Rectal smooth muscle tissue (tissue), 1 donor: Measurements from ENCODE around the gene P2RY14.
"Not testable (repeated sequence)": the region's sequence is repeated elsewhere in the genome, so short reads cannot be mapped to it uniquely, and the experiment has no call there.

Experiments used
- H3K27ac ChIP-seq: one replicate; pipeline ENCODE4 v1.7.0; 2013; ENCODE audit warnings: low read depth, low read length, inconsistent platforms
- H3K27me3 ChIP-seq: one replicate; pipeline ENCODE4 v1.7.0; 2013; ENCODE audit warnings: low read length; ENCODE audit not compliant: control insufficient read depth, insufficient read depth
- H3K36me3 ChIP-seq: one replicate; pipeline ENCODE4 v1.7.0; 2013; ENCODE audit warnings: low read length; ENCODE audit not compliant: control insufficient read depth, insufficient read depth
- H3K4me1 ChIP-seq: one replicate; pipeline ENCODE4 v1.7.0; 2013; ENCODE audit warnings: low read length; ENCODE audit not compliant: control insufficient read depth, insufficient read depth
- H3K4me3 ChIP-seq: one replicate; pipeline ENCODE4 v1.7.0; 2013; ENCODE audit warnings: low read length
- H3K9ac ChIP-seq: one replicate; pipeline ENCODE4 v1.7.0; 2013; ENCODE audit warnings: low read length

P2RY14 gene

GRCh38 chr3:151268267-151269235 lies 9.8 kb downstream of the P2RY14 start:
- Histone ChIP-seq H3K27me3 (no peaks in the 10 kb centered on the region), H3K4me1 (peaks cover 45% of the 10 kb centered on the region), H3K27ac (peak overlapping the region; percentile 8), H3K4me3 (no peak overlapping the region), H3K9ac (no peak overlapping the region), H3K36me3 (no peaks in the 10 kb centered on the region)

GRCh38 chr3:151267066-151267465 lies 11.3 kb downstream of the P2RY14 start:
- Histone ChIP-seq H3K9ac (no peak overlapping the region), H3K36me3 (no peaks in the 10 kb centered on the region), H3K4me1 (peaks cover 45% of the 10 kb centered on the region), H3K4me3 (no peak overlapping the region), H3K27ac (peak overlapping the region; percentile 79), H3K27me3 (no peaks in the 10 kb centered on the region)

GRCh38 chr3:151265866-151266265 lies 12.5 kb downstream of the P2RY14 start:
- H3K27ac ChIP-seq = peak overlapping the region; percentile 79
- no peak overlapping the region for H3K4me3 ChIP-seq
- no peaks in the 10 kb centered on the region for H3K27me3 ChIP-seq
- H3K9ac ChIP-seq = no peak overlapping the region
- H3K4me1 ChIP-seq = peaks cover 43% of the 10 kb centered on the region
- H3K36me3 ChIP-seq = no peaks in the 10 kb centered on the region

GRCh38 chr3:151265166-151265565 lies 13.2 kb downstream of the P2RY14 start:
- H3K4me1 ChIP-seq = peaks cover 39% of the 10 kb centered on the region
- no peak overlapping the region for H3K9ac ChIP-seq
- no peaks in the 10 kb centered on the region for H3K36me3 ChIP-seq
- no peaks in the 10 kb centered on the region for H3K27me3 ChIP-seq
- no peak overlapping the region for H3K4me3 ChIP-seq
- peak overlapping the region; percentile 79 for H3K27ac ChIP-seq

- peaks cover 35% of the 10 kb centered on the region for H3K4me1 ChIP-seq
- no peaks in the 10 kb centered on the region for H3K27me3 ChIP-seq
- peak overlapping the region; percentile 79 for H3K27ac ChIP-seq
- no peak overlapping the region for H3K9ac ChIP-seq
- no peak overlapping the region for H3K4me3 ChIP-seq
- no peaks in the 10 kb centered on the region for H3K36me3 ChIP-seq
These were observed 13.7 kb downstream of the P2RY14 start for GRCh38 chr3:151264605-151265004.

GRCh38 chr3:151262871-151263525 lies 15.3 kb downstream of the P2RY14 start:
- H3K36me3 ChIP-seq = no peaks in the 10 kb centered on the region
- H3K27ac ChIP-seq = peak overlapping the region; percentile 15
- peaks cover 46% of the 10 kb centered on the region for H3K4me1 ChIP-seq

GRCh38 chr3:151259664-151260063 lies 18.7 kb downstream of the P2RY14 start:
- H3K4me3 ChIP-seq = no peak overlapping the region
- no peaks in the 10 kb centered on the region for H3K27me3 ChIP-seq
- peaks cover 40% of the 10 kb centered on the region for H3K4me1 ChIP-seq
- H3K9ac ChIP-seq = no peak overlapping the region
- H3K36me3 ChIP-seq = no peaks in the 10 kb centered on the region
- H3K27ac ChIP-seq = peak overlapping the region; percentile 78

More at GRCh38 chr3:151262871-151263525, 15.3 kb downstream of the P2RY14 start:
- no peak overlapping the region for H3K9ac ChIP-seq
- H3K4me3 ChIP-seq = no peak overlapping the region
- no peaks in the 10 kb centered on the region for H3K27me3 ChIP-seq

- Histone ChIP-seq H3K27ac (peak overlapping the region; percentile 65), H3K36me3 (no peaks in the 10 kb centered on the region), H3K27me3 (no peaks in the 10 kb centered on the region), H3K9ac (no peak overlapping the region), H3K4me3 (no peak overlapping the region), H3K4me1 (peaks cover 41% of the 10 kb centered on the region)
These were observed 21.6 kb downstream of the P2RY14 start for GRCh38 chr3:151256749-151257148.

GRCh38 chr3:151248772-151249337 lies 29.5 kb downstream of the P2RY14 start:
- H3K4me1 ChIP-seq = peaks cover 9% of the 10 kb centered on the region
- no peak overlapping the region for H3K27ac ChIP-seq
- H3K36me3 ChIP-seq = no peaks in the 10 kb centered on the region
- no peaks in the 10 kb centered on the region for H3K27me3 ChIP-seq
- no peak overlapping the region for H3K9ac ChIP-seq
- H3K4me3 ChIP-seq = no peak overlapping the region

- not testable (repeated sequence) for H3K9ac ChIP-seq, H3K36me3 ChIP-seq, H3K27ac ChIP-seq, H3K4me1 ChIP-seq, H3K27me3 ChIP-seq, H3K4me3 ChIP-seq
These were observed 36.3 kb downstream of the P2RY14 start for GRCh38 chr3:151242006-151242405.

- Histone ChIP-seq H3K4me3 (no peak overlapping the region), H3K27me3 (no peaks in the 10 kb centered on the region), H3K36me3 (no peaks in the 10 kb centered on the region), H3K27ac (no peak overlapping the region), H3K9ac (no peak overlapping the region), H3K4me1 (peaks cover 19% of the 10 kb centered on the region)
These were observed 41.6 kb downstream of the P2RY14 start for GRCh38 chr3:151236736-151237135.

- no peaks in the 10 kb centered on the region for H3K36me3 ChIP-seq
- H3K9ac ChIP-seq = no peak overlapping the region
- H3K27ac ChIP-seq = peak overlapping the region; percentile 10
- H3K4me3 ChIP-seq = no peak overlapping the region
- H3K27me3 ChIP-seq = no peaks in the 10 kb centered on the region
- H3K4me1 ChIP-seq = peaks cover 19% of the 10 kb centered on the region
These were observed 42.0 kb downstream of the P2RY14 start for GRCh38 chr3:151236316-151236715.
